NCI-H2227 (cell line): ENCODE results near the gene MPZL3.

Source experiments
- DNase-seq: peaks from one replicate; lab custom pipeline; 2025; ENCODE audit not compliant: unreplicated experiment; lab: John Stamatoyannopoulos, UW

MPZL3 gene

GRCh38 chr11:118233377-118233776 lies 18.8 kb downstream of the MPZL3 start:
- DNase-seq, result no peak

GRCh38 chr11:118232659-118233058 lies 19.5 kb downstream of the MPZL3 start:
- no peak for DNase-seq

GRCh38 chr11:118231461-118231860 lies 20.7 kb downstream of the MPZL3 start:
- no peak for DNase-seq

GRCh38 chr11:118230088-118230487 lies 22.1 kb downstream of the MPZL3 start:
- no peak for DNase-seq

- no peak for DNase-seq
Observed at GRCh38 chr11:118229274-118229847, 22.8 kb downstream of the MPZL3 start.

- no peak for DNase-seq
Observed at GRCh38 chr11:118227865-118228785, 24.0 kb downstream of the MPZL3 start.

GRCh38 chr11:118226781-118227180 lies 25.4 kb downstream of the MPZL3 start:
- no peak for DNase-seq

- no peak for DNase-seq
Observed at GRCh38 chr11:118226296-118226695, 25.9 kb downstream of the MPZL3 start.

- DNase-seq, result no peak
Observed at GRCh38 chr11:118224511-118225188, 27.5 kb downstream of the MPZL3 start, which contains the start of gene JAML. Gene JAML, minus strand, starts transcription at chr11:118225011. Its CDS starts 10,145 bp downstream, at chr11:118214866.

- no peak for DNase-seq
Observed at GRCh38 chr11:118223992-118224391, 28.2 kb downstream of the MPZL3 start.

GRCh38 chr11:118223570-118223969 lies 28.6 kb downstream of the MPZL3 start:
- no peak for DNase-seq

- DNase-seq, result no peak
Observed at GRCh38 chr11:118222437-118222836, 29.7 kb downstream of the MPZL3 start.

- no peak for DNase-seq
Observed at GRCh38 chr11:118221419-118221818, 30.7 kb downstream of the MPZL3 start.

- no peak for DNase-seq
Observed at GRCh38 chr11:118219732-118220131, 32.4 kb downstream of the MPZL3 start.

GRCh38 chr11:118219244-118219643 lies 32.9 kb downstream of the MPZL3 start:
- DNase-seq, result no peak

GRCh38 chr11:118217575-118217974 lies 34.6 kb downstream of the MPZL3 start:
- DNase-seq, result no peak

GRCh38 chr11:118216621-118217481 lies 35.3 kb downstream of the MPZL3 start:
- DNase-seq, result no peak

- no peak for DNase-seq
Observed at GRCh38 chr11:118215765-118216164, 36.4 kb downstream of the MPZL3 start.

GRCh38 chr11:118215262-118215661 lies 36.9 kb downstream of the MPZL3 start:
- DNase-seq, result no peak

GRCh38 chr11:118214210-118214914 lies 37.8 kb downstream of the MPZL3 start:
- no peak for DNase-seq
